Upper lobe of left lung (tissue), 4 donors: Measurements from ENCODE around the gene CACNB4.

Source experiments
- CTCF ChIP-seq, 6 experiments: fragments of 450-650 bp in 4 of 6; fragments of 200-600 bp in 2 of 6; sonication (generic) in 2 of 6; IDR thresholded peaks; one replicate each; pipeline ENCODE4 v1.5.1; 2016 to 2019; ENCODE audit warnings: antibody characterized with exemption in 6 of 6
- EP300 ChIP-seq, 4 donors: sonication (generic); formaldehyde crosslinking; IDR thresholded peaks; one replicate each; pipeline ENCODE4 v1.5.1; 2017; ENCODE audit warnings: antibody characterized with exemption in 4 of 4, control low read depth in 2 of 4
- POLR2A ChIP-seq, 4 donors: fragments of 450-650 bp; IDR thresholded peaks; one replicate each; pipeline ENCODE4 v1.5.1; 2016 to 2017; ENCODE audit warnings: antibody characterized with exemption in 4 of 4, mild to moderate bottlenecking in 2 of 4
- POLR2AphosphoS5 ChIP-seq, 2 donors: sonication (generic); formaldehyde crosslinking; IDR thresholded peaks; one replicate each; pipeline ENCODE4 v1.5.1; 2017; ENCODE audit warnings: antibody characterized with exemption in 2 of 2

- TF ChIP-seq CTCF (IDR thresholded peaks at IDR 0.05) (no peak), POLR2AphosphoS5 (IDR thresholded peaks at IDR 0.05) (no peak), POLR2A (IDR thresholded peaks at IDR 0.05) (no peak), EP300 (IDR thresholded peaks at IDR 0.05) (no peak)
Observed at GRCh38 chr2:151842830-151843690, 255.8 kb downstream of the CACNB4 start.
